ENCODE measurements around the gene GALR2. TPM values are rescaled to one million over a fixed set of nuclear protein-coding genes. Genes with fewer than 3 reads are reported as not detected.

Gene GALR2
- total RNA-seq, 1 experiment from 2014 or later, result not detected

- Histone ChIP-seq H3K4me3 (ENCODE audit: low read length) (peak overlapping the region; percentile 29; the same call in 1 of the 2 replicates), H3K9ac (ENCODE audit: low read length) (peak overlapping the region; percentile 47), H3K4me1 (ENCODE audit: low read length) (peaks cover 12% of the 10 kb centered on the region), H4K20me1 (ENCODE audit: insufficient read depth, low read depth, low read length) (no peaks in the 10 kb centered on the region), H3K36me3 (ENCODE audit: insufficient read depth, low read length) (no peaks in the 10 kb centered on the region), H3K79me2 (ENCODE audit: low read length) (no peaks in the 10 kb centered on the region), H3K4me2 (ENCODE audit: low read depth, low read length, poor library complexity, severe bottlenecking) (peak overlapping the region; percentile 58), H3K9me2 (replicated peaks; ENCODE audit: insufficient read depth, low read length) (no peaks in the 10 kb centered on the region), H2AFZ (ENCODE audit: low read length) (peak overlapping the region; percentile 71; the same call in 1 of the 2 replicates), H3K27me3 (ENCODE audit: low read length) (no peaks in the 10 kb centered on the region), H3K27ac (ENCODE audit: low read length) (no peak overlapping the region), H3K9me3 (ENCODE audit: low read length) (no peaks in the 10 kb centered on the region)
- no peak for DNase-seq
Observed at GRCh38 chr17:76121932-76122430, 47.4 kb downstream of the GALR2 start.

DNA sequence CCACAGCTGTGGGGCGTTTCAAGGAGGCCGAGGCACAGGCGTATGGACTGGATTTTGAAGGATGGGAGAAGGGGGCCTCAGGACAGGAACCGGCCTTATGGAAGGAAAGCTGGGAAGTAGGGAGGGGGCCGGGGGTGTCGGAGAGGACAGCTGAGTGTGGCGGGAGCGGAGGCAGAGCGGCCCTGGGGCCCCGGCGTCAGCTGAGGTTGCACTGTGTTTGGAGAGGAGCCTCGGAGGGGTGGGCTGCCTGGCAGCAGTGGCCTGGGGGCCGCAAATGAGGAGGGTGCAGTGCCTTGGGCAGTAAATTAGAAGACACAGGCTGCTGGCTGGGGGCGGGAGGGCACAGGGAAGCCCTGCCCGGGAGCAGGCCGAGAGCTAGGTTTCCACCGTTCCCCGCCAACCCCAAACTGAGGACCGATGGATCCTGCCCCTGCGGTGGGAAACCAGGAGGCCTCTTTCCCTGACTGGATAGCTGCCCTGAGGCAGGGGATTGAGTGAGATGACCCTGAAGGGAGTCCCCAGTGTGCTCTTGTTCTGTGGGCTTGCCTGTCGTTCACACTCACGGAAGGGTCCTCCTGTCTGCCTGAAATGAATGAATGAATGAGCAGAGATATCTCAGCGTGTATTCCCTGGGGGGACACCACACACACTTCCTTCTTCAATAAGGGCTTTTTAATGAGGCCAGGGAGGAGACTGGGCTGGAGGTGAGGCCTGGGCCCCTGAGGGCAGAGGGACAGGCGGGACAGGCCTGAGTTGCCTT lies 48.0 kb downstream of the GALR2 start:
- no peaks in the 10 kb centered on the region for H3K36me3 ChIP-seq (ENCODE audit: insufficient read depth, low read length)
- H3K9ac ChIP-seq (ENCODE audit: low read length), result no peak overlapping the region
- H3K79me2 ChIP-seq (ENCODE audit: low read length), result no peaks in the 10 kb centered on the region
- H3K9me2 ChIP-seq (replicated peaks; ENCODE audit: insufficient read depth, low read length), result no peaks in the 10 kb centered on the region
- DNase-seq, result peak; percentile 56
- no peak overlapping the region for H3K4me2 ChIP-seq (ENCODE audit: low read depth, low read length, poor library complexity, severe bottlenecking)
- H3K9me3 ChIP-seq (ENCODE audit: low read length), result no peaks in the 10 kb centered on the region
- H2AFZ ChIP-seq (ENCODE audit: low read length), result no peak overlapping the region
- H3K4me3 ChIP-seq (ENCODE audit: low read length), result no peak overlapping the region
- no peaks in the 10 kb centered on the region for H4K20me1 ChIP-seq (ENCODE audit: insufficient read depth, low read depth, low read length)
- peaks cover 12% of the 10 kb centered on the region for H3K4me1 ChIP-seq (ENCODE audit: low read length)
- no peaks in the 10 kb centered on the region for H3K27me3 ChIP-seq (ENCODE audit: low read length)
- no peak overlapping the region for H3K27ac ChIP-seq (ENCODE audit: low read length)

DNA sequence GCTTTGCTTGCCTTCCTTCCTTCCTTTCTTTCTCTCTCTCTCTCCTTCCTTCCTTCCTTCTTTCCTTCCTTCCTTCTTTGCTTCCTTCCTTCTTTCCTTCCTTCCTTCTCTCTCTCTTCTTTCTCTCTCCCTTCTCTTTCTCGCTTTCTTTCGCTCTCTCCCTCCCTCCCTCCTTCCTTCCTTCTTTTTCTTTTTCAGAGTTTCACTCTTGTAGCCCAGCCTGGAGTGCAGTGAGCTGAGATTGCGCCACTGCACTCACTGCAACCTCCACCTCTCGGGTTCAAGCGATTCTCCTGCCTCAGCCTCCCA lies 48.6 kb downstream of the GALR2 start:
- Histone ChIP-seq H3K4me3 (ENCODE audit: low read length) (no peak overlapping the region), H3K9me2 (replicated peaks; ENCODE audit: insufficient read depth, low read length) (no peaks in the 10 kb centered on the region), H4K20me1 (ENCODE audit: insufficient read depth, low read depth, low read length) (no peaks in the 10 kb centered on the region), H3K36me3 (ENCODE audit: insufficient read depth, low read length) (no peaks in the 10 kb centered on the region), H3K4me2 (ENCODE audit: low read depth, low read length, poor library complexity, severe bottlenecking) (no peak overlapping the region), H3K27ac (ENCODE audit: low read length) (no peak overlapping the region), H2AFZ (ENCODE audit: low read length) (no peak overlapping the region), H3K4me1 (ENCODE audit: low read length) (peaks cover 12% of the 10 kb centered on the region), H3K9ac (ENCODE audit: low read length) (no peak overlapping the region), H3K27me3 (ENCODE audit: low read length) (no peaks in the 10 kb centered on the region), H3K79me2 (ENCODE audit: low read length) (no peaks in the 10 kb centered on the region), H3K9me3 (ENCODE audit: low read length) (no peaks in the 10 kb centered on the region)
- no peak for DNase-seq

- peaks cover 12% of the 10 kb centered on the region for H3K4me1 ChIP-seq (ENCODE audit: low read length)
- no peak overlapping the region for H3K9ac ChIP-seq (ENCODE audit: low read length)
- H3K36me3 ChIP-seq (ENCODE audit: insufficient read depth, low read length), result no peaks in the 10 kb centered on the region
- DNase-seq, result no peak
- no peak overlapping the region for H3K27ac ChIP-seq (ENCODE audit: low read length)
- no peaks in the 10 kb centered on the region for H3K9me2 ChIP-seq (replicated peaks; ENCODE audit: insufficient read depth, low read length)
- H3K27me3 ChIP-seq (ENCODE audit: low read length), result no peaks in the 10 kb centered on the region
- no peak overlapping the region for H3K4me2 ChIP-seq (ENCODE audit: low read depth, low read length, poor library complexity, severe bottlenecking)
- no peaks in the 10 kb centered on the region for H3K79me2 ChIP-seq (ENCODE audit: low read length)
- H4K20me1 ChIP-seq (ENCODE audit: insufficient read depth, low read depth, low read length), result no peaks in the 10 kb centered on the region
- no peak overlapping the region for H2AFZ ChIP-seq (ENCODE audit: low read length)
- H3K9me3 ChIP-seq (ENCODE audit: low read length), result no peaks in the 10 kb centered on the region
- H3K4me3 ChIP-seq (ENCODE audit: low read length), result no peak overlapping the region
Observed at GRCh38 chr17:76123749-76124581, 49.4 kb downstream of the GALR2 start.

GRCh38 chr17:76124582-76125390 lies 50.2 kb downstream of the GALR2 start:
- Histone ChIP-seq H3K9me3 (ENCODE audit: low read length) (no peaks in the 10 kb centered on the region), H3K9me2 (replicated peaks; ENCODE audit: insufficient read depth, low read length) (no peaks in the 10 kb centered on the region), H3K4me1 (ENCODE audit: low read length) (peaks cover 12% of the 10 kb centered on the region), H3K79me2 (ENCODE audit: low read length) (no peaks in the 10 kb centered on the region), H4K20me1 (ENCODE audit: insufficient read depth, low read depth, low read length) (no peaks in the 10 kb centered on the region), H2AFZ (ENCODE audit: low read length) (no peak overlapping the region), H3K4me3 (ENCODE audit: low read length) (no peak overlapping the region), H3K4me2 (ENCODE audit: low read depth, low read length, poor library complexity, severe bottlenecking) (no peak overlapping the region), H3K27ac (ENCODE audit: low read length) (no peak overlapping the region), H3K36me3 (ENCODE audit: insufficient read depth, low read length) (no peaks in the 10 kb centered on the region), H3K27me3 (ENCODE audit: low read length) (no peaks in the 10 kb centered on the region), H3K9ac (ENCODE audit: low read length) (no peak overlapping the region)
- peak; percentile 72 for DNase-seq

- no peaks in the 10 kb centered on the region for H4K20me1 ChIP-seq (ENCODE audit: insufficient read depth, low read depth, low read length)
- no peaks in the 10 kb centered on the region for H3K9me2 ChIP-seq (replicated peaks; ENCODE audit: insufficient read depth, low read length)
- peaks cover 12% of the 10 kb centered on the region for H3K4me1 ChIP-seq (ENCODE audit: low read length)
- H3K36me3 ChIP-seq (ENCODE audit: insufficient read depth, low read length), result no peaks in the 10 kb centered on the region
- H3K79me2 ChIP-seq (ENCODE audit: low read length), result no peaks in the 10 kb centered on the region
- no peak overlapping the region for H3K9ac ChIP-seq (ENCODE audit: low read length)
- no peaks in the 10 kb centered on the region for H3K27me3 ChIP-seq (ENCODE audit: low read length)
- H3K4me2 ChIP-seq (ENCODE audit: low read depth, low read length, poor library complexity, severe bottlenecking), result no peak overlapping the region
- no peak overlapping the region for H3K27ac ChIP-seq (ENCODE audit: low read length)
- DNase-seq, result no peak
- no peaks in the 10 kb centered on the region for H3K9me3 ChIP-seq (ENCODE audit: low read length)
- no peak overlapping the region for H3K4me3 ChIP-seq (ENCODE audit: low read length)
- H2AFZ ChIP-seq (ENCODE audit: low read length), result no peak overlapping the region
Observed at GRCh38 chr17:76125391-76125675, 50.8 kb downstream of the GALR2 start.

DNA sequence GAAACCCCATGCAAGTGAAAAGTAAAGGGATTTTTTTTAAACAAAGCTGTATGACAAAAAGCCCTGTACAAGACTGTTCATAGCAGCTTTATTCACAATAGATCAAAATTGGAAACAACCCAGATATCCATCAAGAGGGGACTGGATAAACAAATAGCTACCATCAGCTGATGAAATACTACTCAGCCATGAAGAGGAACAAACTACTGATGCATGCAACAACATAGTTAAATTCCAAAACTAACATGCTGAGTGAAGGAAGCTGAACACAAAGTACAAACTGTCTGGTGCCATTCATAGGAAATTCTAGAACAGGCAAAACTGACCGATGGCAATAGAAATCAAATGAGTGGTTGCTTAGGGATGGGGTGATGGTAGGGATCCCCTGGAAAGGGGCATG lies 51.3 kb downstream of the GALR2 start:
- Histone ChIP-seq H3K4me2 (ENCODE audit: low read depth, low read length, poor library complexity, severe bottlenecking) (no peak overlapping the region), H3K4me1 (ENCODE audit: low read length) (peaks cover 12% of the 10 kb centered on the region), H3K4me3 (ENCODE audit: low read length) (no peak overlapping the region)

More for the DNA sequence above, 51.3 kb downstream of the GALR2 start:
- no peak overlapping the region for H2AFZ ChIP-seq (ENCODE audit: low read length)
- no peaks in the 10 kb centered on the region for H4K20me1 ChIP-seq (ENCODE audit: insufficient read depth, low read depth, low read length)
- H3K9me3 ChIP-seq (ENCODE audit: low read length), result no peaks in the 10 kb centered on the region
- no peak overlapping the region for H3K9ac ChIP-seq (ENCODE audit: low read length)
- no peaks in the 10 kb centered on the region for H3K79me2 ChIP-seq (ENCODE audit: low read length)
- H3K27ac ChIP-seq (ENCODE audit: low read length), result no peak overlapping the region
- no peak for DNase-seq
- H3K36me3 ChIP-seq (ENCODE audit: insufficient read depth, low read length), result no peaks in the 10 kb centered on the region
- no peaks in the 10 kb centered on the region for H3K9me2 ChIP-seq (replicated peaks; ENCODE audit: insufficient read depth, low read length)
- H3K27me3 ChIP-seq (ENCODE audit: low read length), result no peaks in the 10 kb centered on the region

Data from Karpas-422 (cell line).